HG02571 (cell line): Measurements from ENCODE around the gene IBA57.
"Not testable (repeated sequence)": the region's sequence is repeated elsewhere in the genome, so short reads cannot be mapped to it uniquely, and the experiment has no call there.

Experiments
- ATAC-seq: cut with Tn5 transposase; IDR thresholded peaks from one replicate; pipeline ENCODE4 v1.9.1; 2021; ENCODE audit warnings: mild to moderate bottlenecking, moderate library complexity; ENCODE audit not compliant: unreplicated experiment

The IBA57 gene

DNA sequence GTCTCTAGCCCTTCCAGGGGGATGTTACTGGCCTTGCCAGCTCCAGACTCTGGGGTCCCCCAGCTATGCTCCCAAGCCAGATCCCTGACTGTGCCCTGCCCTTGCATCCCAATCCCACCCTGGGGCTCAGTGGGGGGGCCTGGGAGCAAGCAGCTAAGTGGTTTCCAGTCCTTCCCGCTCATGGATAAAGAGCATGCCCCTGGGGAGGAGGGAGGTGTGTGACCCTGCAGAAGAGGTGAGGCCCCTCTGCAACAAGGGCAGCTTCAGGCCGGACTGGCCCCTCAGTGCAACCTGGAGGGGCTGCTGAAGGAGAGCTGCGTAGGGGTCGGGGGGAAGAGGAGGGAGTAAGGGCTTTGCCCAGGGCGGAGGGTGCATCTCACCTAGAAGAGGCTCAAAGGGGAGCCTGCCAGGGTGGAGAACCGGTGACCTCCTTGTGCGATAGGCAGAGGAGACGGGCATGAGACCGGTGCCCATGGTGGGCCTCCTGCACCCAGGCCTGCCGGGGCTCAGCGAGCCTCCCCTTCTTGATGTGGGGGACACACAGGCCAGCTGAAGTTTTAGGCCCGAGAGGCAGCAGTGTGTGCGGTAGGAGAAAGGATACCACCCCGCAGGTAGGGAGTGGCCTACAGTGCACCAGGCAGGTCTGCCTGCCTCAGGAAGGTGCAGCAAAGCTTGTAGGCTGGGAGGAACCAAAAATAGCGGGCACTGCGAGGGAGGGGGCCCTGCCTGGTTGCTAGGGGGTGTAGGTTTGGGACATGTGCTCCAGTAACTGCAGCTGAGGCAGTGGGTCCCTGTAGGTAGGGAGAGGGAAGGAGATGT is 45.3 kb downstream of the IBA57 start:
- ATAC-seq = no peak

DNA sequence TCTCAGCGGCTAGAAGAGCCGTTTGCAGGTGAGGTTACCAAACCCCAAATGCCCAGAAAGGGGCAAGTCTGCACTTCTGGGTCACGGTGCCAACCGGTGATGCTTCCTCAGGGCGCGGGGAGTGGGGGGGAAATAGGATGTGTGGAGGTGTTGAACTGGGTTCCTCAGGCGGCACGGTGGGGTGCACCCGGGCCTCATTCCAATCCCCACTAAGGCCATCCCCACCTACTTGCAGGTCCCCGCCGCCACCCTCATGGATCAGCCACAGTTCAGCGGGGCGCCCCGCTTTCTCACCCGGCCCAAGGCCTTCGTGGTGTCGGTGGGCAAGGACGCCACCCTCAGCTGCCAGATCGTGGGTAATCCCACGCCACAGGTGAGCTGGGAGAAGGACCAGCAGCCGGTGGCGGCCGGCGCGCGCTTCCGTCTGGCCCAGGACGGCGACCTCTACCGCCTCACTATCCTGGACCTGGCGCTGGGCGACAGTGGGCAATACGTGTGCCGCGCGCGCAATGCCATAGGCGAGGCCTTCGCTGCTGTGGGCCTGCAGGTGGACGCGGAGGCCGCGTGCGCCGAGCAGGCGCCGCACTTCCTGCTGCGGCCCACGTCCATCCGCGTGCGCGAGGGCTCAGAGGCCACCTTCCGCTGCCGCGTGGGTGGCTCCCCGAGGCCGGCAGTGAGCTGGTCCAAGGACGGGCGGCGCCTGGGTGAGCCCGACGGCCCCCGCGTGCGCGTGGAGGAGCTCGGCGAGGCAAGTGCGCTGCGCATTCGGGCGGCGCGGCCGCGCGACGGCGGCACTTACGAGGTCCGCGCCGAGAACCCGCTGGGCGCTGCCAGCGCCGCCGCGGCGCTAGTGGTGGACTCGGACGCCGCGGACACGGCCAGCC is 46.2 kb downstream of the IBA57 start:
- no peak for ATAC-seq

DNA sequence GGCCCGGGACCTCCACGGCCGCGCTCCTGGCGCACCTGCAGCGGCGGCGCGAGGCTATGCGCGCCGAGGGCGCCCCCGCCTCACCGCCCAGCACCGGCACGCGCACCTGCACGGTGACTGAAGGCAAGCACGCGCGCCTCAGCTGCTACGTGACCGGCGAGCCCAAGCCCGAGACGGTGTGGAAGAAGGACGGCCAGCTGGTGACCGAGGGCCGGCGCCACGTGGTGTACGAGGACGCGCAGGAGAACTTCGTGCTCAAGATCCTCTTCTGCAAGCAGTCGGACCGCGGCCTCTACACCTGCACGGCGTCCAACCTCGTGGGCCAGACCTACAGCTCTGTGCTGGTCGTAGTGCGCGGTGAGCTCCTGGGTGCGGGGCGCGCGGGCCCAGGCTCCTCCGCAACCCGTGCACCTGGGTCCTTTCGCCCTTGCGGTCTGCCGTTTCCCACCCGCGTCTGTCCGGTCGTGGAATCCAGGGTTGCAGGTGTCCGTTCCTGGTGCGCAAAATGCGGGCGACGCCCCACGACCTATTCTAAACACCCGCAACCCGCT is 46.9 kb downstream of the IBA57 start:
- no peak for ATAC-seq

DNA sequence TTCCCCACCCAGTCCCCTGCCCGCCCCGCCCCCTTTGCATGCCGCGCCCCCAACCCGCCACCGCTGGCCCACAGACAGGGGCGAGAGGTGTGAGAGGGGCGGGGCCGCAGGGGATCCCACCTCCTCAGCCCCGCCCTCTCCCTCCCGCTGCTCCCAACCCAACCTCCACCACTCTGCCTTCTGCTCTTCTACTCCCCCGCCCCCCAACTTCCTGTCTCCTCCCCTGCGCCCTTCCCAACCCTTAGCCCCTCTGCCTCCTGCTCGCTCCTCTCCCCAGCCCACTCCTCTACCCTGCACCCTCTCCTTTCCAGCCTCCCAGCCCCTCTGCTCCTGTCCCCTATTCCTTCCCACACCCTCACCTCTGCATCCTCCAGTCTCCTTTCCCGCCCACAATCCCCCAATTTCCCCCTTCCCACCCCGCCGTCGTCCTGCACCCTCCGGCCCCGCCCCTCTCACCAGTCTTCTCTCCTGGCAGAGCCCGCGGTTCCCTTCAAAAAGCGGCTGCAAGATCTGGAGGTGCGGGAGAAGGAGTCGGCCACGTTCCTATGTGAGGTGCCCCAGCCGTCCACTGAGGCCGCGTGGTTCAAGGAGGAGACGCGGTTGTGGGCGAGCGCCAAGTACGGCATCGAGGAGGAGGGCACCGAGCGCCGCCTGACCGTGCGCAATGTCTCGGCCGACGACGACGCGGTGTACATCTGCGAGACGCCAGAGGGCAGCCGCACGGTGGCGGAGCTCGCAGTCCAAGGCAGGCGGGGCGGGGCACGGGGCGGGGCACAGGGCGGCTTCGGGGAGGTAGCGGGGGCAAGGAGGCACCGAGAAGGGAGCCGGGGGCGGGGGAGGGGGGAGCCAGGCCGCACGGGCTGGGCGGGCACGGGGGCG is 47.6 kb downstream of the IBA57 start:
- peak; percentile 82 for ATAC-seq

DNA sequence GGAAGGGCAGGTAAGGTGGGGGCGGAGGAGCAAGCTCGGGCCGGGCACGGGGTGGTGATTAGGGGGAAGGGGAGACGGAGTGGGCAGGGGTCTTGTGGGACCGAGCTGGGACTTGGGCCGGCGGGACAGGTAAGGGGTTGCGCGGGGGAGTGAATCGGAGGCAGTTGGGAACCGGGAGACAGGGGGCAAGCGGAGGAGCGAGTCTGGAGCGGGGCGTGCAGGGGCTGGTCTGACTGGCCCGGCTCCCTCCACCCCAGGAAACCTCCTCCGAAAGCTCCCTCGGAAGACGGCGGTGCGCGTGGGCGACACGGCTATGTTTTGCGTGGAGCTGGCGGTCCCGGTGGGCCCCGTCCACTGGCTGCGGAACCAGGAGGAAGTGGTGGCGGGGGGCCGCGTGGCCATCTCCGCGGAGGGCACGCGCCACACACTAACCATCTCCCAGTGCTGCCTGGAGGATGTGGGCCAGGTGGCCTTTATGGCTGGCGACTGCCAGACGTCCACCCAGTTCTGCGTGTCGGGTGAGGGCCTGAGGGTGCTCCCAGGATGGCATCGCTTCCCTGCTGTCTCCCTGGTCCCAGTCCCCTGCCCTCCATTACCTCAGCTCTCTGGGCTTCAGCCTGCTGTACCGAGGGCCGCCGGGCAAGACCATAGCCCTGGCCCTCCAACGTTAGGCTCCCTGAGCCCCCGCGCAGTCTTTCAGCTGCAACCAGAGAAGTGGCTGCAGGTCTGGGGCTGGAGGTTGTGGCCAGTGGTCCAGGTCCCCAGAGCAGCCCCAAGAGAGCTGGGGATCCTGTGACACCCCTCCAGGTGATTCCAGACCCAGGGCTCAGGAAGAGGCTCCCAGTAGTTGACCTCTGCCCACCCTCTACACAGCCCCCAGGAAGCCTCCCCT is 48.6 kb downstream of the IBA57 start:
- no peak for ATAC-seq

DNA sequence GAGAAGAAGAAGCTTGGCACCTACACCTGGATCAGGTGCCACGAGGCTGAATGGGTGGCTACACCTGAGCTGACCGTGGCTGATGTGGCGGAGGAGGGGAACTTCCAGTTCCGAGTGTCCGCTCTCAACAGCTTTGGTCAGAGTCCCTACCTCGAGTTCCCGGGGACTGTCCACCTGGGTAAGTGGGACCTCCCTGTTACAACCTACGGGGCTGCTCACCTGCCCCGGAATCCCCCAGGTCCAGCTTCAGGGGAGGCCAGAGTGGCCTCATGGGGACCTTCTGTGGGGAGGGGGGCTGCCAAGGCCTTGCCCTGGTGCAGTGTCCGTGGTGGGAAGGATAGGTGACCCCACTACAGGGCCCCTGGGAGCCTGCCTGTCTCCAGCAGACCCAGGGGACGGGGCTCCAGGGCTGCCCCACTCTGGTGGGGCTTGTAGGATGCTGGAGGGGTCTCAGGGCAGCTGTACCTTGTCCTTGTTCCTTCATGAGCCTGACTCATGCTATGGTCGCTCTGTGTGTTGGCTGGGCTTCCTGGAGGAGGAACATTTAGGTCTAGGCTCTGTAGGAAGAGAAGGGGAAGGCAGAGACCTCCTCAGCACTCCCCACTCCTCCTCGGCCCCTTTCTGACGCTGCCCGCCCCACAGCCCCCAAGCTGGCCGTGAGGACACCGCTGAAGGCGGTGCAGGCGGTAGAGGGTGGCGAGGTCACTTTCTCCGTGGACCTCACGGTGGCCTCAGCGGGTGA is 49.5 kb downstream of the IBA57 start:
- ATAC-seq = no peak

DNA sequence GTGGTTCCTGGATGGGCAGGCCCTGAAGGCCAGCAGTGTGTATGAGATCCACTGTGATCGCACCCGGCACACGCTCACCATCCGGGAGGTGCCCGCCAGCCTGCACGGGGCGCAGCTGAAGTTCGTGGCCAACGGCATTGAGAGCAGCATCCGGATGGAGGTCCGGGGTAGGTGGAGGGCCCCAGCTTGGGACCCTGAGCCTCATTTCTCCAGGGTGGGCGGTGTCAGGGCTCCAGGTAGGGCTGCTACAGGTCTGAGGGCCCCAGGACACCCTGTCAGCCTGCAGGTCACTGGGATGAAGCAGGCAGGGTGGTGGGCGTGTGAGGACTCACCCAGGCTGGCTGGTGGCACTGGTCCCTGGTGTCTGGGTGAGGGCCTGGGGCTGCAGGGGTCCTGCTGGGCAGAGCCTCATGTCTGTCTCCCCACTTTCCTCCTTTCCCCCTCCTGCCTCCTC is 50.1 kb downstream of the IBA57 start:
- ATAC-seq = no peak

DNA sequence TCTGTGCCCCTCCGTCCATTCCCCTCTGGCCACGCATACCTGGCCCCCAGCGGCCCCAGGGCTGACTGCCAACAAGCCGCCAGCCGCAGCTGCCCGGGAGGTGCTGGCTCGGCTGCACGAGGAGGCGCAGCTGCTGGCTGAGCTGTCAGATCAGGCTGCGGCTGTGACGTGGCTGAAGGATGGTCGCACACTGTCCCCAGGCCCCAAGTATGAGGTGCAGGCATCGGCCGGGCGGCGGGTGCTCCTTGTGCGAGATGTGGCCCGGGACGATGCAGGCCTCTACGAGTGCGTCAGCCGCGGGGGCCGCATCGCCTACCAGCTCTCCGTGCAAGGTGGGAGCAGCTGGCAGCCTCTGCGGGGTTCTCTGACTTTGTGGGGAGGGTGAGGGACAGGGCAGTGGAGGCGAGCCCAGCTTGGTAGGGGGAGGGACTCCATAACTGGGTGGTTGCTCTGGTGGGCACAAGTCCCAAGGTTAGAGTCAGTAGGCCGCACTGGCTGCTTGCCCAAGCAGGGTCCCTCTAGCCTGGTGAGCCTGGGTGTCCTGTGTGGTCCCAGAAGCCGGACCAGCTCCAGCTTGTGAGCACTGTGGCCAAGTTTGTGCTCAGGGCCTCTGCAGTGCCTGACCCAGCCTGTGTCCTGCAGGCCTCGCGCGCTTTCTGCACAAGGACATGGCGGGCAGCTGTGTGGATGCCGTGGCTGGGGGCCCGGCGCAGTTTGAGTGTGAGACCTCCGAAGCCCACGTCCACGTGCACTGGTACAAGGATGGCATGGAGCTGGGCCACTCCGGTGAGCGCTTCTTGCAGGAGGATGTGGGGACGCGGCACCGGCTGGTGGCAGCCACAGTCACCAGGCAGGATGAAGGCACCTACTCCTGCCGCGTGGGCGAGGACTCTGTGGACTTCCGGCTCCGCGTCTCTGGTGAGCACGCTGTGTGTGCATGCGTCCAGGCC is 51.0 kb downstream of the IBA57 start:
- ATAC-seq = no peak

DNA sequence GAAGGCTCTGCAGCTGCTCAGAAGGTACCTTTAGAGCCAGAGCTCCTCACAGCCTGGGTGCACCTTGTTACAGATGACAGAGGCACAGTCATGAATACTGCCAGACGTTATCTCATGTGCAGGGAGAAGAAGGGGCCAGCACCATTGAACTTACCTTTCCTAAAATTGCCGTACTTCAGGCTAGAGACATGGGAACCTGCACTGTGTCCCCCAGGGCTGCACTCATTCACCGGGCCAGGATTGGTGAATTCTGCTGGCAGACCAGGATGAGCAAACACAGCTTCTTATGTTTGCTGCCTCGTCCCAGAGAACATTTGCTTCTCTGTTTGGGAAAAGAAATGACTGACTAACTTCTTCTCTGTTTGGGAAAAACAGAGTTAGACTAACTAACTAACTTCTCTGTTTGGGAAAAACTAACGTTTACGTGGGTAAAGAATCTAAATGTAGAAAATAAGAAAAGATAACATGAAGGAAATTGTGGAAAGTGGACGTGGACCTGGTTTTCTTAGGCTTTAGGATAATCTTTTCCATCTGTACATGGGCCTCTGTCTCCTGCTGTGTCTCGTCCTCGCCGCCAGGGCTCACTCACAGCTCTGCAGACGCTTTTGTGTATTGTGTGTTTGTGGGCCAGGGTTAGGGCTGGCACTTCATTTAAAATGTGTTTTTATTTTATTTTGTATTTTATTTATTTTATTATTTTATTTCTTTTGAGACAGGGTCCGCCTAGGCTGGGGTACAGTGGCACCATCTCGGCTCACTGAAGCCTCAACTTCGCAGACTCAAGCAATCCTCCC is 52.1 kb downstream of the IBA57 start:
- ATAC-seq = no peak

DNA sequence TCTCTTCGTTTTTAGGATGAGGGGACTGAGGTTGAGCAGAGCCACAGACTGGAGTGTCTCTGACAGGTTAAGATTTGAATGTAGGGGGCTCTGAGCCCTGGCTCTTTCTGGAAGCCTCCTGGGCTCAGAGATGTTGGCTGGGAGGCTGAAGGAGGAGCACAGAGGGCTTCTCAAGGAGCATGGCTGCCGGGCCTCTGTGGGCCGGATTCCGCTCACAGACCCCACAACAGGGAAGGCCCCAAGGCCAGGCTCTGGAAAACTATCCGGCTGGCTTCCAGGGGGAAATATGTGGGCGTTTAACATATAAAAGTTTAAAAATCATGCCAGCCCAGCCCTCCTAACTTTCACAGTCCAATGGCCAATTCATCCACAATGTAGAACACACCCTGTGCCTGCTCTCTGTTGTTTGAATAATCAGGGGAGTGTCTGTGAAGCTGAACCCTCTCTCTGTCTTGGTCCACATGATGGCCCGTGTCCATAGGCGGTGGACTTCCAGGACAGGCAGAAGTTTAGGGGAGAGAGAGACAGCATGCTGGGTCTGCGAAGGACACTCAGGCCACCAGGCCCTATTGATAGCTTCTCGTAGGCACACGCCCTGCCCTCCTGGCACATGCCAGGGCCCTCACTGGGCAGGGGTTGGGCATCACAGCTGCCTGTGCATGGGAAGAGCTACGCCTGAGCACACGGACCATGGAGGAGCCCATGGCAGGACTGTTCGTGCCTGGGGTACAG is 53.1 kb downstream of the IBA57 start:
- ATAC-seq = no peak

DNA sequence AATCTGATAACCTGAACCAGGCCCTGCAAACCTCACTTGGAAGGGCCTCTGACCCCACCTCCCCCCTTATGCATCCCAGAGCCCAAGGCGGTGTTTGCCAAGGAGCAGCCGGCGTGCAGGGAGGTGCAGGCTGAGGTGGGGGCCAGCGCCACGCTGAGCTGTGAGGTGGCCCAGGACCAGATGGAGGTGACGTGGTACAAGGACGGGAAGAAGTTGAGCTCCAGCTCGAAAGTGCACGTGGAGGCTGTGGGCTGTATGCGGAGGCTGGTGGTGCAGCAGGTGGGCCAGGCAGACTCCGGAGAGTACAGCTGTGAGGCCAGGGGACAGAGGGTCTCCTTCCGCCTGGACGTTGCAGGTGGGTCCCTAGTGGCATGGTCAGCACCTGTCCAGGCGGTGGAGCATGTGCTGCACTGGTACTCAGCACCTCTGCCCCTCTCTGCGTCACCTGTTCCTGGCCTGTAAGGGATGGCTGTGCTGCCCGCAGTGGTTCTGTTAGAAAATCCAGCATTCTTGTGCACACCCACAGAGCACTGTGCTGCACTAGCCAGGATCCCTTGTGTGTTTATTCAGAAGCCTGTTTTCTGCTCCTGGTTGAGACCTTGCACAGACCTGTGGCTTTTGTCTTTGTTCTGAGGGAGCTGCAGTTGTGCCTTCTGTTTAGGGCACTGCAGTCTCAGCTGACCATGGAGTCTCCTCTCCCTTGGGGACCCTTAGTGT is 53.8 kb downstream of the IBA57 start:
- ATAC-seq = no peak

DNA sequence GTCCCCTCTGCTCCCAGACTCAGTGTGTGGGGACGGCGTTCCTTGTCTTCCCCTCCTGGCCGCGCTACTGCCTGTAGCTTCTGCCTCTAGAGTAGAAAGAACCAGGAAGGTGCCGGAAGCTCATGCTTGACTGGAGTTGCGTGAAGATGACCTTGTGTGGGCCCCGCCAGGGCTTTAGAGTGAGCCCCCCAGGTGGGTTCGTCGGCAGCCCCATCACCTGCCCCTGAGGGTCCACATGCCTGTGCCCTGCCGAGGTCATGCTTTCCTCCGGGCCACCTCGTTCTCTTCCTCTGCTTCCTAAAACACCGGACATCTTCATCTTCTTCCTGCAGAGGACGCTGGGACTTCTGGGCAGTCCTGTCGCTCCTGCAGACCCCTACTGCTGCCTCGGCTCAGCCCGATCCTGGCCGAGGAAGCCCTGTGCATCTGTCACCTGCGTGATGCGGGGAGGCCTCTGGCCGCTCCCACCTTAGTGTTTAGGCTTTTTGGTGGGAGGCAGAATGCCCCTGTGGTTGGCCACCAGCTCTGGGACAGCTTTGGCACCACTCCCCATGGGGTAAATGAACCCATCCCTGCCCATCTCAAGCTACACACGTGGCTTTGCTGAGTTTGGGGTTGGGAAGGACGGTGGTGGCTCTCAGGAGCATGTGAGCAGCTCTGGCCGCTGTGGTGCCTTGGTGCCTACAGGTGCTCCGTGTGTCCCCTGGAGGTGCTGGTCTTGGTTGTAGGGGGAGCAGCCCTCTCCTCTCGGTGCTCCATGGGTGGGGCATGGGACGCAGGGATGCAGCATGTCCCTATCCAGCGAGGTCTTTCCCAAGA is 54.6 kb downstream of the IBA57 start:
- no peak for ATAC-seq

DNA sequence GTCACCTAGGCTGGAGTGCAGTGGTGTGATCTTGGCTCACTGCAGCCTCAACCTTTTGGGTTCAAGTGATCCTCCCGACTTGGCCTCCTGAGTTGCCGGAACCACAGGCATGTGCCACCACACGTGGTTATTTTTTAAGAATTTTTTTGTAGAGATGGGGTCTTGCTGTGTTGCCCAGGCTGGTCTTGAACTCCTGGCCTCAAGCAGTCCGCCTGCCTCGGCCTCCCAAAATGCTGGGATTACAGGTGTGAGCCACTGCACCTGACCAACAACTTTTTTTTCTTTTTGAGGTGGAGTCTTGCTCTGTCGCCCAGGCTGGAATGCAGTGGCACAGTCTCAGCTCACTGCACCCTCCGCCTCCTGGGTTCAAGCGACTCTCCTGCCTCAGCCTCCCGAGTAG is 55.5 kb downstream of the IBA57 start:
- not testable (repeated sequence) for ATAC-seq

DNA sequence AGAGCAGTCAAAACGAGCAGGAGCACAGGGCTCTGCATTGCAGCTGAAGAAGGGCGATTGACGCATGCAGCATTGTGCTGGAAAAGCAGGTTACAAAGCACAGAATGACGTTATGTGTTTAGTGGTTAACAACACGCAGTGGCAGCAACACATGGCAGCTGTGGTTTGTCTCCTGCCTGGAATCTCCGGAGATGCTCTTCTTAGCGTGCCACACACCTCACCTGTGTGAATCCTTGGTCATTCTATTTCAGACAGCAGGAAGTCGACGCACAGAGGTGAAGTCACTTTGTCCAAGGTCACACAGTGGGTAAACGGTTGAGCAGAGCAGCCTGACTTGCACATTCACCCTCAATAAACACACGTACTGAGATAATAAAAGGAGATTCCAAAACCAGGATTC is 56.9 kb downstream of the IBA57 start:
- no peak for ATAC-seq
